WTC11 (cell line): ENCODE measurements around the gene SLC24A4.

ENCODE experiments used
- ARID4B ChIP-seq: sonication (generic); formaldehyde crosslinking; IDR thresholded peaks from 2 replicates; pipeline ENCODE4 v1.8.0; 2023; ENCODE audit warnings: missing genetic modification reagents, mild to moderate bottlenecking, borderline replicate concordance
- ATF6 ChIP-seq: sonication (generic); formaldehyde crosslinking; IDR thresholded peaks from 2 replicates; pipeline ENCODE4 v1.8.1; 2023; ENCODE audit warnings: mild to moderate bottlenecking, missing genetic modification reagents
- CDX4 ChIP-seq: fragments of 250-450 bp; sonication (Bioruptor Pico); IDR thresholded peaks from 2 replicates; pipeline ENCODE4 v1.9.0; 2021; ENCODE audit warnings: moderate library complexity, mild to moderate bottlenecking, inconsistent platforms, borderline replicate concordance
- CTCF ChIP-seq: fragments of 200-600 bp; IDR thresholded peaks from 2 replicates; pipeline ENCODE4 v1.8.0; 2022; ENCODE audit warnings: antibody characterized with exemption
- FOXK1 ChIP-seq: sonication (generic); formaldehyde crosslinking; IDR thresholded peaks from 2 replicates; pipeline ENCODE4 v1.8.0; 2022; ENCODE audit warnings: mild to moderate bottlenecking, moderate library complexity, missing genetic modification reagents
- IRF1 ChIP-seq: sonication (generic); formaldehyde crosslinking; IDR thresholded peaks from 2 replicates; pipeline ENCODE4 v1.8.0; 2023; ENCODE audit warnings: missing genetic modification reagents
- JUN ChIP-seq: sonication (generic); formaldehyde crosslinking; IDR thresholded peaks from 2 replicates; pipeline ENCODE4 v1.8.0; 2023; ENCODE audit warnings: mild to moderate bottlenecking, missing genetic modification reagents
- MLX ChIP-seq: sonication (generic); formaldehyde crosslinking; IDR thresholded peaks from 2 replicates; pipeline ENCODE4 v1.8.1; 2023; ENCODE audit warnings: mild to moderate bottlenecking, missing genetic modification reagents, moderate library complexity
- SOX15 ChIP-seq: fragments of 250-450 bp; sonication (Bioruptor Pico); IDR thresholded peaks from 2 replicates; pipeline ENCODE4 v1.9.0; 2021; ENCODE audit warnings: mild to moderate bottlenecking
- SP1 ChIP-seq: sonication (generic); formaldehyde crosslinking; conservative IDR thresholded peaks from 2 replicates; pipeline ENCODE4 v1.8.1; 2022; ENCODE audit warnings: missing genetic modification reagents
- TEAD4 ChIP-seq: sonication (generic); formaldehyde crosslinking; IDR thresholded peaks from 2 replicates; pipeline ENCODE4 v1.8.0; 2022; ENCODE audit warnings: mild to moderate bottlenecking, missing genetic modification reagents
- TP53 ChIP-seq: sonication (generic); formaldehyde crosslinking; IDR thresholded peaks from 2 replicates; pipeline ENCODE4 v1.8.1; 2023; ENCODE audit warnings: mild to moderate bottlenecking, missing genetic modification reagents
- USF2 ChIP-seq: sonication (generic); formaldehyde crosslinking; IDR thresholded peaks from 2 replicates; pipeline ENCODE4 v1.8.1; 2023; ENCODE audit warnings: mild to moderate bottlenecking, missing genetic modification reagents, moderate library complexity
- ZNF232 ChIP-seq: sonication (generic); formaldehyde crosslinking; IDR thresholded peaks from 2 replicates; pipeline ENCODE4 v1.8.0; 2022; ENCODE audit warnings: mild to moderate bottlenecking, missing genetic modification reagents

- TF ChIP-seq CTCF (no peak), IRF1 (no peak), ARID4B (CRISPR knock-in tag) (no peak), TP53 (CRISPR knock-in tag) (no peak), CDX4 (no peak), ATF6 (CRISPR knock-in tag) (no peak), SOX15 (CRISPR knock-in tag) (no peak), FOXK1 (no peak), TEAD4 (CRISPR knock-in tag) (no peak), JUN (CRISPR knock-in tag) (no peak), MLX (CRISPR knock-in tag) (no peak), USF2 (CRISPR knock-in tag) (no peak), ZNF232 (no peak), SP1 (CRISPR knock-in tag) (no peak)
Observed at GRCh38 chr14:92426237-92426636, 103.3 kb downstream of the SLC24A4 start.
